Nephron (organoid): ENCODE measurements around the gene CSF3.

Source experiments
- H3K27ac Mint-ChIP-seq, 3 experiments: 2 replicates each; pipeline ENCODE4 v1.8.0; 2020; ENCODE audit warnings: mixed read lengths in 3 of 3, mild to moderate bottlenecking in 2 of 3, moderate library complexity in 1 of 3
- H3K27me3 Mint-ChIP-seq: 2 replicates; pipeline ENCODE4 v1.8.0; 2021; ENCODE audit warnings: low read depth, mild to moderate bottlenecking, moderate library complexity, mixed read lengths
- H3K36me3 Mint-ChIP-seq: 2 replicates; pipeline ENCODE4 v1.8.0; 2020; ENCODE audit warnings: low read depth, mixed read lengths
- H3K4me1 Mint-ChIP-seq: 2 replicates; pipeline ENCODE4 v1.8.0; 2020; ENCODE audit warnings: mixed read lengths
- H3K4me3 Mint-ChIP-seq, 3 experiments: 2 replicates each; pipeline ENCODE4 v1.8.0; 2020; ENCODE audit warnings: mild to moderate bottlenecking in 3 of 3, mixed read lengths in 3 of 3, moderate library complexity in 2 of 3
- H3K9me3 Mint-ChIP-seq: 2 replicates; pipeline ENCODE4 v1.8.0; 2020; ENCODE audit warnings: mixed read lengths
- TF ChIP-seq, protein P1 (sequence below), 3 experiments: fragments of 200-600 bp; sonication (generic); IDR thresholded peaks; one replicate each; pipeline ENCODE4 v1.5.0; 2021; ENCODE audit warnings: antibody characterized with exemption in 3 of 3; ENCODE audit not compliant: unreplicated experiment in 3 of 3

The CSF3 gene

DNA sequence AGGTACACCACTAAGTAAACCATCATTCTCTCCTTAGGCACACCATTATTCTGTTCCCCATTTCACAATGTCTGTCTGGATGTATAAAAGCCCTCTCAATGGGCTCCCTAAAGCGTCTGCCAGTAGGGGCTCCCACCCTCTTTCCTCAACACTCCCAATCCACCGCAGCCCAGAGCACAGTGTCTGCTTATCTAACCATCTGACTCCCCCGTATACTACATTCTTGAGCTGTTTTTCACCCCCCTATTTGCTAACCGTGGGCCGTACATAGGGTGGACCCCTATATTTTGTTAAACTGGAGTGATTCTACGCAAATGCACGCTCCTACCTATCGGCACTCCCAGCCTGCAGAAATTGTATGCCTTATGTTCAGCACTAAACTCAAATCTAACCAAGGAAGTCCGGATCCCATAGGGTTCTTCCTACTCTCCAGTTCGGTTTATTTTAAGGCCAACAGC, 35.3 kb upstream of the CSF3 start:
- Mint-ChIP-seq H3K4me3 (peak overlapping the region; percentile 85 to 89 (median 88)), H3K36me3 (peaks cover 7% of the 10 kb centered on the region), H3K9me3 (no peaks in the 10 kb centered on the region), H3K27me3 (peaks cover 5% of the 10 kb centered on the region), H3K4me1 (peaks cover 43% of the 10 kb centered on the region), H3K27ac (peak overlapping the region; percentile 89 to 95 (median 89))
- TF ChIP-seq, protein P1, sequence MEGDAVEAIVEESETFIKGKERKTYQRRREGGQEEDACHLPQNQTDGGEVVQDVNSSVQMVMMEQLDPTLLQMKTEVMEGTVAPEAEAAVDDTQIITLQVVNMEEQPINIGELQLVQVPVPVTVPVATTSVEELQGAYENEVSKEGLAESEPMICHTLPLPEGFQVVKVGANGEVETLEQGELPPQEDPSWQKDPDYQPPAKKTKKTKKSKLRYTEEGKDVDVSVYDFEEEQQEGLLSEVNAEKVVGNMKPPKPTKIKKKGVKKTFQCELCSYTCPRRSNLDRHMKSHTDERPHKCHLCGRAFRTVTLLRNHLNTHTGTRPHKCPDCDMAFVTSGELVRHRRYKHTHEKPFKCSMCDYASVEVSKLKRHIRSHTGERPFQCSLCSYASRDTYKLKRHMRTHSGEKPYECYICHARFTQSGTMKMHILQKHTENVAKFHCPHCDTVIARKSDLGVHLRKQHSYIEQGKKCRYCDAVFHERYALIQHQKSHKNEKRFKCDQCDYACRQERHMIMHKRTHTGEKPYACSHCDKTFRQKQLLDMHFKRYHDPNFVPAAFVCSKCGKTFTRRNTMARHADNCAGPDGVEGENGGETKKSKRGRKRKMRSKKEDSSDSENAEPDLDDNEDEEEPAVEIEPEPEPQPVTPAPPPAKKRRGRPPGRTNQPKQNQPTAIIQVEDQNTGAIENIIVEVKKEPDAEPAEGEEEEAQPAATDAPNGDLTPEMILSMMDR (IDR thresholded peaks at IDR 0.05; ENCODE audit: unreplicated experiment in 3 of 3) = peak in 1 of 3 experiments; percentile 8

DNA sequence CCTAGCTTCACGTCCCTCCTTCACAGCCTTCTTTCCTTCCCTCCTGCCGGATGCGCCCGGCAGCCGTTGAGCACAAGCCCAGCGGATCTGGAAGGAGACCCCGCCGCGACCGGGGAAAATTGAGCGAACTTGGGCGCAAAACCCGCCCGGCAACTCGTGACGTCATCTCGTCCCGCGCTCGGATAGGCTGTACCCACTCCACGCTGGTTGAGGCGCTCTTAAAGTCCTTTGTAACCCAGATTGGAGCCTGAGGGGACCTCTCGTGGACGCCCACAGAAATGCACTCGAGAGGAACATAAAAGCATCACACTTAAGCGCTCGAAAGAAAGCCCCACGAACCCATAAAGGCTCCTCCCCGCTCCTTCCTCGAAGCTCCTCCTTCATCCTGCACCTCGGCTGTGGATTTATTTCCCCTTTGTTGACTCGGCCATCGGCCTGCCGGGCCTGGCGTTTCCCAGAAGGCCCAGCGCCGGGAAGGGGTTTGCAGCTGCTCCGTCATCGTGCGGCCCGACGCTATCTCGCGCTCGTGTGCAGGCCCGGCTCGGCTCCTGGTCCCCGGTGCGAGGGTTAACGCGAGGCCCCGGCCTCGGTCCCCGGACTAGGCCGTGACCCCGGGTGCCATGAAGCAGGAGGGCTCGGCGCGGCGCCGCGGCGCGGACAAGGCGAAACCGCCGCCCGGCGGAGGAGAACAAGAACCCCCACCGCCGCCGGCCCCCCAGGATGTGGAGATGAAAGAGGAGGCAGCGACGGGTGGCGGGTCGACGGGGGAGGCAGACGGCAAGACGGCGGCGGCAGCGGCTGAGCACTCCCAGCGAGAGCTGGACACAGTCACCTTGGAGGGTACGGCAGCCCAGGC, 34.7 kb upstream of the CSF3 start, which contains the start of gene PSMD3:
Gene PSMD3 (plus strand): TSS at position 457 of the 856 bp plus-strand sequence. CDS start 164 bp downstream, at position 621.
- Mint-ChIP-seq H3K4me3 (peak within 1 kb of the TSS; percentile 85 to 89 (median 88)), H3K9me3 (no peaks in the 10 kb centered on the region), H3K27ac (peak within 1 kb of the TSS; percentile 89 to 95 (median 89)), H3K36me3 (peaks cover 11% of the 10 kb centered on the region), H3K4me1 (peaks cover 40% of the 10 kb centered on the region), H3K27me3 (peaks cover 4% of the 10 kb centered on the region)
- TF ChIP-seq, protein P1 (IDR thresholded peaks at IDR 0.05; ENCODE audit: unreplicated experiment in 3 of 3) = peak; percentile 73 to 77 (median 74)

DNA sequence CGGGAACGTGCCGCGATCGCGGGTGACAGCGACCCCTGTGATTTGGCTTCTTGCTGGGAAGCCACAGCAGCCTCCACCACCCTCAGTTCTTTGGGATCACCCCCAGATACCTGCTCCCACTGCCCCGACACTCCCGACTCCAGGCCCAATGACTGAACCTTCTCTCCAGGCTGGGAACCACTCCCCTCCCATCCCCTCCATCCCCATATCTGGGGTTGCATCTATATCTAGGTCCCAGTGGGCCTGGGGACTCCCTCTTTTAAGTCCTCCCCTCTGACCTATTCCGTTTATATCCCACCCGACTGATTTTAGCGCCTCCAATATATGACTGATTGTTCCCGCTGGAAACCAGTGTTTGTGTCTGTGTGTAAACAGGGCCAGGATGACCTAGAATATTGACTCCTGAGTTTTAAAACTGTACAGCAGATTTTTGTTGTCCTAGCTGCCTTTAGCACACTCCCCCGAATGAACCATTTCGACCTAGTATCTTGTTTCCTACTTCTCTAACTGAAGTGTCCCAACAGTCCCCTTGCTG, 34.0 kb upstream of the CSF3 start:
- Mint-ChIP-seq H3K36me3 (peaks cover 18% of the 10 kb centered on the region), H3K27me3 (no peaks in the 10 kb centered on the region), H3K4me3 (peak overlapping the region; percentile 85 to 89 (median 88)), H3K9me3 (no peaks in the 10 kb centered on the region), H3K27ac (peak overlapping the region; percentile 89 to 95 (median 89)), H3K4me1 (peaks cover 37% of the 10 kb centered on the region)
- TF ChIP-seq, protein P1 (IDR thresholded peaks at IDR 0.05; ENCODE audit: unreplicated experiment in 3 of 3) = no peak

DNA sequence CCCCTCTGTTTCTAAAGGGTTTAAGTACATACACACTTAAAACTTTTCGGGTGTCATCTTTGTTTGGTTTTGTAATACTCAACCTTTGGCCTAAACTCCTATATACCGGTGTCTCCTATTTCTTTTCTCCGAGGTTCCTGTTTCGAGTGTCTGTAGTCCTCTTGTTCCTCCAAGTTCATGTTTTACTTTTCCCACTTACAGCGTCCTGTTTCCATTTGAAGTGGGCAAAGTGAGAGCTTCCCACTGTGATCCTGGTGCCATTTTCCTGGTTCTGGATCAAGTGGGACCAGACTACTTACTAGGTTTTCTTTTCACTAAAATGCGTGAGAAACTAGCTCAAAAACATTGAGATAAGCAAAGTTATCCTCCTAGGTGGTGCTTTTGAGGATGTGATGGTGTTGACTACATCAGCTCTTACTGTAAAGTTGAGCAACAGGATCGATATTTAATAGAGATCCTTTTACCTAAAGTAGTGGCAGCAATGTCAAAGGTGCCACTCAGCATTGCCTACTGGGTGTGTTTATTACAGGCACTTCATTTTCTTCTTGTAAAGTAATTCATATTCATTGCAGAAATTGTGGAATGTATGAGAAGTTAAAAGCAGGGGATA, 33.4 kb upstream of the CSF3 start:
- H3K36me3 Mint-ChIP-seq = peaks cover 24% of the 10 kb centered on the region
- peak overlapping the region; percentile 85 to 89 (median 88) for H3K4me3 Mint-ChIP-seq
- TF ChIP-seq, protein P1 (IDR thresholded peaks at IDR 0.05; ENCODE audit: unreplicated experiment in 3 of 3) = no peak
- H3K4me1 Mint-ChIP-seq = peaks cover 37% of the 10 kb centered on the region
- H3K27ac Mint-ChIP-seq = peak overlapping the region; percentile 89 to 95 (median 89)
- H3K27me3 Mint-ChIP-seq = no peaks in the 10 kb centered on the region
- no peaks in the 10 kb centered on the region for H3K9me3 Mint-ChIP-seq

DNA sequence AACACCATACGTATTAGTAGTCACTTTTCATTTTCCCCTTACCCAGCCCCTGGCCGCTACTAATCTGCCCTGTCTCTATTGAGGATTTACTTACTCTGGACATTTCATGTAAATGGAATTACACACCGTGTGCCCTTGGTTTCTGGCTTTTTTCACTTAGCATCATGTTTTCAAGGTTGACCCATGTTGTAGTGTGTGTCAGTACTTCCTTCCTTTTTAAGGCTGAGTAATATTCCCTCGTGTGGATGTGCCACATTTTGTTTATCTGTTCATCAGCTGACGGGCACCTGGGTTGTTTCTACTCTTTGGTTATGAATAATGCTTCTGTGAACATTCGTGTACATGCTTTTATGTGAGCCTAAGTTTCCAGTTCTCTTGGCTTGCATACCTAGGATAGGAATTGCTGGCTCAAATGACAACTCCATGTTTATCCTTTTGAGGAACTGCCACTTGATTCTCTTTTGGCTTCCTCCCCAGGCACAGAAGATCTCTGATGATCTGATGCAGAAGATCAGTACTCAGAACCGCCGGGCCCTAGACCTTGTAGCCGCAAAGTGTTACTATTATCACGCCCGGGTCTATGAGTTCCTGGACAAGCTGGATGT, 26.9 kb upstream of the CSF3 start:
- Mint-ChIP-seq H3K4me3 (no peak overlapping the region), H3K9me3 (no peaks in the 10 kb centered on the region), H3K27me3 (no peaks in the 10 kb centered on the region), H3K36me3 (peaks cover 85% of the 10 kb centered on the region), H3K27ac (no peak overlapping the region), H3K4me1 (peaks cover 8% of the 10 kb centered on the region)
- TF ChIP-seq, protein P1 (IDR thresholded peaks at IDR 0.05; ENCODE audit: unreplicated experiment in 3 of 3) = no peak
